Measurements from ENCODE around the gene ENPP6. TPM values are rescaled to one million over a fixed set of nuclear protein-coding genes. Genes with fewer than 3 reads are reported as not detected.

The ENPP6 gene
- total RNA-seq, 1 donor from 2014 or later = not detected

GRCh38 chr4:184171011-184171410, 46.7 kb downstream of the ENPP6 start:
- Histone ChIP-seq H3K4me3 (no peak overlapping the region), H3K27me3 (ENCODE audit: low read depth) (peaks cover 18% of the 10 kb centered on the region), H3K9me3 (replicated peaks) (no peaks in the 10 kb centered on the region), H3K36me3 (no peaks in the 10 kb centered on the region), H3K4me1 (peaks cover 7% of the 10 kb centered on the region), H3K27ac (replicated peaks) (no peak overlapping the region)
- no peak for TF ChIP-seq CTCF (IDR thresholded peaks at IDR 0.05; ENCODE audit: borderline replicate concordance)
- DNase-seq = no peak
- intact Hi-C loops (cut with micrococcal nuclease) = no loop called here

- Histone ChIP-seq H3K27ac (replicated peaks) (no peak overlapping the region), H3K9me3 (replicated peaks) (no peaks in the 10 kb centered on the region), H3K4me3 (no peak overlapping the region), H3K4me1 (peaks cover 7% of the 10 kb centered on the region), H3K27me3 (ENCODE audit: low read depth) (peaks cover 18% of the 10 kb centered on the region), H3K36me3 (no peaks in the 10 kb centered on the region)
- no peak for TF ChIP-seq CTCF (IDR thresholded peaks at IDR 0.05; ENCODE audit: borderline replicate concordance)
- no peak for DNase-seq
- intact Hi-C loops (cut with micrococcal nuclease) = loop anchor here (10.0 kb wide), 1 partner anchor 65 kb away; no protein-coding TSS in a partner anchor
These were observed 48.3 kb downstream of the ENPP6 start for GRCh38 chr4:184169225-184169867.

- H3K4me3 ChIP-seq = peak overlapping the region; percentile 22
- no peaks in the 10 kb centered on the region for H3K36me3 ChIP-seq
- H3K4me1 ChIP-seq = peaks cover 7% of the 10 kb centered on the region
- peaks cover 12% of the 10 kb centered on the region for H3K27me3 ChIP-seq (ENCODE audit: low read depth)
- intact Hi-C loops (cut with micrococcal nuclease) = loop anchor here (10.0 kb wide), 1 partner anchor 64 kb away; no protein-coding TSS in a partner anchor
- TF ChIP-seq CTCF (IDR thresholded peaks at IDR 0.05; ENCODE audit: borderline replicate concordance) = peak; percentile 98
- H3K9me3 ChIP-seq (replicated peaks) = no peaks in the 10 kb centered on the region
- no peak overlapping the region for H3K27ac ChIP-seq (replicated peaks)
- peak; percentile 76 for DNase-seq
These were observed 49.2 kb downstream of the ENPP6 start for GRCh38 chr4:184168406-184169019.

GRCh38 chr4:184167576-184167975, 50.1 kb downstream of the ENPP6 start:
- no peak for TF ChIP-seq CTCF (IDR thresholded peaks at IDR 0.05; ENCODE audit: borderline replicate concordance)
- intact Hi-C loops (cut with micrococcal nuclease) = loop anchor here (10.0 kb wide), 1 partner anchor 63 kb away; no protein-coding TSS in a partner anchor

GRCh38 chr4:184166736-184167135, 50.9 kb downstream of the ENPP6 start:
- Histone ChIP-seq H3K36me3 (no peaks in the 10 kb centered on the region), H3K9me3 (replicated peaks) (no peaks in the 10 kb centered on the region), H3K27me3 (ENCODE audit: low read depth) (peaks cover 7% of the 10 kb centered on the region), H3K4me3 (no peak overlapping the region), H3K4me1 (peaks cover 7% of the 10 kb centered on the region), H3K27ac (replicated peaks) (no peak overlapping the region)
- intact Hi-C loops (cut with micrococcal nuclease) = loop anchor here (10.0 kb wide), 1 partner anchor 62 kb away; no protein-coding TSS in a partner anchor
- no peak for TF ChIP-seq CTCF (IDR thresholded peaks at IDR 0.05; ENCODE audit: borderline replicate concordance)
- no peak for DNase-seq

More at GRCh38 chr4:184167576-184167975, 50.1 kb downstream of the ENPP6 start:
- Histone ChIP-seq H3K9me3 (replicated peaks) (no peaks in the 10 kb centered on the region), H3K27me3 (ENCODE audit: low read depth) (peaks cover 7% of the 10 kb centered on the region), H3K4me1 (peaks cover 7% of the 10 kb centered on the region), H3K4me3 (no peak overlapping the region), H3K27ac (replicated peaks) (no peak overlapping the region), H3K36me3 (no peaks in the 10 kb centered on the region)
- DNase-seq = no peak
